HG03159 (cell line): ENCODE measurements around the gene ARHGAP25.

Source experiments
- ATAC-seq: cut with Tn5 transposase; IDR thresholded peaks from one replicate; pipeline ENCODE4 v1.9.1; 2021; ENCODE audit warnings: mild to moderate bottlenecking, moderate library complexity; ENCODE audit not compliant: unreplicated experiment

The ARHGAP25 gene

DNA sequence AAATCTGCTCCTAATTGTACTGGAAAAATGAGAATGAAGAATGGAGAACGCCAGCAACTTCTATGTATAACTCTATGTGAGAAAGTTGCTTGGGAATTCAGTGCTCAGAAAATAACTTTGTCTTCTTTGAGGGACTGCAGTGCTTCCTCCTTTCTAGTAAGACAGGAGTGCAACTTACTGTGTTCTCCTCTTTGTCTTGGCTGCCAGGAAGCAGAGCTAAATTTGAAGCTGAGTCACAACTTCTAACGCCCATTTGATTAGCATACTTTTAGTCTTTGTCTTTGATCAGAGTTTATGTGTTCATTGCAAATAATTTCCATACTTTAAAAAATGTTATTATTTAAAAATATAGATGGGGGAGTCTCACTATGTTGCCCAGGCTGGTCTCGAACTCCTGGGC is 6.6 kb downstream of the ARHGAP25 start:
- no peak for ATAC-seq

DNA sequence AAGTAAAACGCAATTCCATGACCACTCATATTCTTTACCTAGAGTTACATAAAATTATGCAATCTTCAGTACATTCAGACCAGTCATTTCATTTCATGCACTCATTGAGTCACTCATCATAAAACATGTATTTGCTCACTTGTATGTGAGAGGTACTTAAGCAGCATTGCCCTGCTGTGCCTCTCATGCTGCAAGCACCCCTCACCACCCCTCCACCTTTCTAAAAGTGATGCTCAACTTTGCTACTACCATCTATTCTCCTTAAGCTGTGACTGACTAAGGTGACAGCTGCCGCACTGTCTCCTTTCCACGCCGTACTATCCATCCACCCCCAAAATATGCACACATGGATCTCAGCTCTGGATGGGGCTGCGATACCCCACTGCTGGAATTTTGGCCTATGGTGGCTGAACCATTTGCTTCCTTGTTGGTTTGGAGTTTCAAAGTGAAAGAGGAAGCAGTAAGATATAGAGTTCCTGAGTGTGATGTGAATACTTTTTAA is 7.2 kb downstream of the ARHGAP25 start:
- ATAC-seq: no peak

DNA sequence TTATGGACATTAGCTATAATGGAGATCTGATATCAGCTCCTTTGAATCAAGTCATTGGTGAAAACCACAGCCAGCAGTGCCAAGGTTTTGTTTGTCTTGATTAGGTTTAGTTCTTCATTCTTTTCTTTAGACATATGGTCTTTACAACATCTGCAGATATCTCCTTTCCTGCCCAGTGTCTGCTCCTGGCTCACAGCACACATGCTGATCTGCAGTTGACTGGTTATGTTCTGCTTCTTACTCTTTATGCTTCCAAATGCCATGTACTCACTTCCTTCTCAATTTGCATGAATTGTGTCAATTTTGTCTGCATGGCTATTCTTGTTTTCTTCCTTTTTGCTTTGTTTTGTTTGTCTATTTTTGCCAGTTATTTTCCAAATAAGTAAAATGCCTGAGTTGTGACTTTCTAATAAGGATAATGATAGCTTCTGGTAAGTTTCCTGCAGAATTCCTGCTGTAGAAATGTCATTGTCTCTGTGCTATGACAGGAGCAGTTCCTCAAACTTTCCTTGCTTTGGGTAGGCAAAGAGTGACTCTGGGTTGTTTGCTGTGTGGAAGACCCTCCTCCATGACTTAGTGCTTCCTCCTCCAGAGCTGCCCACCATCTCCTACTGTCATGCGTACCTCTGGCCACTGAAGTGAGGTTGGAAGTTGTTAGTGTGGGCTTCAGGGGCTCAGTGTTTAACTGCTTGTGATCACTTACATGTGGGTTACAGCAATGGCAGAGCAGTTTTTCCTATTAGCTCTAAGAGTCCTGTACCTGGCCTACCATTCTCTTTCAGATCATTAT is 8.2 kb downstream of the ARHGAP25 start:
- no peak for ATAC-seq

DNA sequence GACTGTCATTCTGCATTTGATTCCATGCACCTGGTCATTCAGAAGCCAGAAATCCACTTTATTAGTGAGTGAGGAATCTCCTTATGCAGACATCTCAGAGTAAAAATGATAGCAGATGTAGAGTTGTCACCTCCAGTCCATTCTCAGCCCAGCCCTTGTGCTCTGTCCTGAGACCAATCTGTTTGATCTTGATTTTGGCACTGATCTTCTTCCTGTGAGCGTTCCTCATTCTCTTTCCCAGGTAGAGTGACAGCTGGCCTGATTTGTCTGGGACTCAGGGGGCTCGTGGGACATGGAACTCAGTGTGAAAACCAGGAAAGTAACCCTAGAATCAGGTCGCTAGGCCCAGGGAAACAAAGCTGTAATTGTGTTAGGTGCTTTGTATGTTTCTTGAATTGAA is 8.9 kb downstream of the ARHGAP25 start:
- ATAC-seq: no peak

DNA sequence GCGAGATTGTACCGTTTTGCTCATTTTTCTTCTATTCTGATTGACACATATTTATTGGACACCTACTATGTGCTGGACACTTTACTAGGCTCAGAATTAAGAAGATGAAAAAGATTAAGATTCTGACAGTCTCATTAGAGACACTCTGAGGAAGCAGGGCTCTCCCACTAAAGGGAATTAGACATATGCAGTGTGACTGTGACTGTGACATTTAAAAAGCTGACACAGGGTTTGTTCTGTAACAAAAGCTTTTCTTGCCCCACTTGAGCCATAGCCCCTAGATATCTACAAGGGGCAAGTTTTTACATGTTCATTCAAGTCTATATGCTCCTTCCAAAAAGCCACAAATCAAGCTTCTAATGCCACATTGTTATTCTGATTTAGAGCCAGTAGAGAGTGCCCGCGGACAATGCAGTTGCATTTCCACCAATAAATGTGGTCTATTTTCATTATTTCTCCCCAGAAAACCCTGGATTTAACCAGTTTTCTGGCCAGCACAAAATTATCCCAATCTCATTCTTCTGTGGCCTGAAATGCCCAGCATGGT is 9.8 kb downstream of the ARHGAP25 start:
- no peak for ATAC-seq

DNA sequence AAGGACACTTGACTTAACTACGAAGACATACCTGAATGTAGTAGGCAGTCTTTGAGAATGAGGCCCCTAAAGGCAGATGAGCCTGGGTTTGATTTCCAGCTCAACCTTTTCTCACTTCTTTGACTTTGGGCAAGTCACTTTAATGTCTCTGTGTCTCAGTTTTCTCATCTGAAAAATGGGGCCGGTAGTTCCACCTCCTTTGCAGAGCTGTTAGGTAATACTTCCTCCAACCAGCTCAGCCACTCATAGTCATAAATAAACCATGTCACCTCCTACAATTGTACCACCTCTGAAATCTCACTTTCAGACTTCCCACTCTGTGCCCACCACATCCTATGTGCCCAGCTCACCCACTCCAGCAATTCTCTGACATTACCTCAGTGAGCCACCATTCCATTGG is 10.4 kb downstream of the ARHGAP25 start:
- ATAC-seq: no peak

DNA sequence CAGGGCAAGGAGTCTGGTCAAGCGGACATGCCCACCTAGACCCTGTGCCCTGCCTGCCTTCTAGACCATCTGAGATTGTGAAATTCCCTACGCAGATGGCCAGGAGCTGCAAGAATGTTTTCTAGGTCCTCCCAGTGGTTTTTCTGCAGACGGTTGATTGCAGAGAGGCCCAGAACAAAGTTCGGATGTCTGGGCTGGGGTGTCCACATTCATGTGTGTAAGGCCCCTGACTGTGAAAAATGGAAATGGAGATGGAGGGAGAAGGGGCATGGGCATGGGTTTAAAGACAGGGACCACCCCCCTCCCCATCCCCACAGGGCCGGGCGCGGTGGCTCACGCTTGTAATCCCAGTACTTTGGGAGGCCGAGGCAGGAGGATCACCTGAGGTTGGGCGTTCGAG is 11.8 kb downstream of the ARHGAP25 start:
- no peak for ATAC-seq

DNA sequence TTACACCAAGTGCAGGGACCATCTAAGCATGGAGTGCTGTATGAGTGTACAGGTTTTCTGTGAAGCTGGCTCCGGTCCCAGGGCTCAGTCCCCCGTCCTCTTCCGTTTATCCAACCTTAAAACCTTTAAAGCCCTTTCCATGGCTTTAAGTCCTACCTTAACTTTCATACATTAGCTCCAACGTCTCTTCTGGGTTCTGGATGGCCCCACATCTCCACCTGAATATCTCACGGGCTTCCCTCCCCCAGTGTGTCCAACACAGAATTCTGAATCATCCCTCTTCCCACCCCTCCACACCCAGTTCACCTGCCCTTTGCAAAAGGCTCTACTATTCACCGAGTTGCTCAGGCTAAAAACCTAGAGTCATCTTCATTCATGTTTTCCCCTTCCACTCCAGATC is 12.8 kb downstream of the ARHGAP25 start:
- ATAC-seq: no peak

DNA sequence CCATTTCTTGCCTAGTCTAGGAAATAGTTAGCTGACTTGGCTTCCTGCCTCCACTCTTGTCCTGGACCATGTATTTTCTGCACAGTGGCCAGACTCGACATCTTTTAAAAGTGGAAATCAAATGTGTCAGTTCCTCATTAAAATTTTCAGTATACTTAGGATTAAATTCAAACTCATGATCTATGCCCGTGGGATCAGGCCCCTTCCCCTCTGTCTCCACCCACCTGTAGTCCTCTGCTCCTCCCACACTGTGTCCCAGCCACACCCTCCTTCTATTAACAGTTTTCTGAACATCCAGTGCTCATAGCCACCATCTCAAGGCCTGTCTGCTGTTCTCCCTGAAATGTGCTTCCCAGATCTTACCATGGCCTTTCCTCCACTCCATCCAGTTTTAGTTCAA is 13.3 kb downstream of the ARHGAP25 start:
- no peak for ATAC-seq

DNA sequence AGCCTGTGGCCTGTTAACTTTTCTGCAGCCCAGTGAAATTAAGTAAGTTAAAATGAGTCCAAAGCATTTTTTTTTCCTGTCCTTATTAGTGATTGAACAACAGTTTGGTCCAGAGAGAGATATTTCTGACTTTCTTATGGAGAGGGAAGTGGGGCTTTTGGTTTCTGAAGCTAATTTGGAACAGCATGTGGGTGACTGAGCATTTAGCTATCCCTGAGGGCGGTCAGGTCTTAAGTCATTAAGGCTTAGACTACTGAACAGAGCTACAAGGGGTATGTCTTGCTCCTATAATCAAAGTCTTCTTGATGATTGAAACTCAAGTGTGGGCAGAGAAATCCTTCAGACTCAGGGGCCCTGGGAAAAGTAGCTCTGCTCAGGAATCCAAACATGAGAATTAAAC is 14.0 kb downstream of the ARHGAP25 start:
- no peak for ATAC-seq

DNA sequence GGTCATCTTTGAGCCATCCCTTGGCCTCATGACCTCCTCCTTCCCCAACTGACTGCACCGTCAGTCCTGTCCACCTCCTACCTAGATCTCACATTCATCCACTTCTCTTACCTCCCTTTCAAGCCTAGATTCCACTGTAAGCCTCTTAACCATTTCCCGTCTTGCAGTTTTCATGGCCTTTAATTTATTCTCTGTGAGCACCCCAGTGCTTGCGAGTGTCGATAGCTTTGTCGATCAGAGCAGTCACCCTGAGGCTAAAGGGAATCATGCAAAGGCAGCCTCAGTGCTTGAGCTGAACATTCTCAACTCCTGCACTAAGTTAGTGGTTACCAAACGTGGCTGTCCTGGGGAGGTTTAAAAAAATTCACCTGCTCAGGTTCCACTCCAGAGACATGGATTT is 14.7 kb downstream of the ARHGAP25 start:
- ATAC-seq: no peak

DNA sequence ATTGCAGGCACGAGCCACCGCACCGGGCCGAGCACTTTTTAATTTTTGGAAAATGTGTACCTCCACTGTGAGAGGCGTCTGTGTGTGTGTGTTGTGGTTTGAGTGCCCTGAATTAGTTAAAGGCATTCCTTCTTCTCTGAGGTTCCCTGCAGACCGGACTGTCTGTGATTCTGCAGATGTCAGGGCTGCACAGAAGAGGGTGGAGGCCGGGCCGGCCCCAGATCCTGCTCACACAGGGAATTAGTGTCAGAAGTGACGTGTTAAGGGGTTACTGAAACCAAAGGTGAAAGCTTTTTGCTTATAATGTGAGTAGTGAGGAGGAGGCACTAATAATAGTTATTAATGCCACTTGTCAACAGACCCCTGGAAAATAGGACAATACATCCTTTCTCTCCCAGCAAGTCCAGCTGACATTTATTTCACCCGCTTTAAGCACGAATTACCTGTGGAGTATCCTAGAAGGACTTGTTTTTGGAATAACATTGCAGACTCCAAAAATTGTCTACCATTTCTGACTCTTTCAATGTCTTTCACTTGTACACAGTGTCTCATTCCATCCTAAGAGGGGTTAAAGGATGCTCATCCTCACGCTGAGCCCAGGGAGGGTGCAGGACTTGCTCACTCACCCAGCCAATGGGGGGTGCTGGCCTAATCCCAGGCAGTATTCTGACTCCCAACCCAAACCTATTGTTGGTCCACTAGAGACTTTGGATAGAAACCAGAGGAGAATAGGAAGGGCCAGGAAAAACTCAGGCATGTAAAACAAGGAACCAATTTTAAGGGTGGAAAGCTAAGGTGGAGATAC is 16.2 kb downstream of the ARHGAP25 start:
- no peak for ATAC-seq

DNA sequence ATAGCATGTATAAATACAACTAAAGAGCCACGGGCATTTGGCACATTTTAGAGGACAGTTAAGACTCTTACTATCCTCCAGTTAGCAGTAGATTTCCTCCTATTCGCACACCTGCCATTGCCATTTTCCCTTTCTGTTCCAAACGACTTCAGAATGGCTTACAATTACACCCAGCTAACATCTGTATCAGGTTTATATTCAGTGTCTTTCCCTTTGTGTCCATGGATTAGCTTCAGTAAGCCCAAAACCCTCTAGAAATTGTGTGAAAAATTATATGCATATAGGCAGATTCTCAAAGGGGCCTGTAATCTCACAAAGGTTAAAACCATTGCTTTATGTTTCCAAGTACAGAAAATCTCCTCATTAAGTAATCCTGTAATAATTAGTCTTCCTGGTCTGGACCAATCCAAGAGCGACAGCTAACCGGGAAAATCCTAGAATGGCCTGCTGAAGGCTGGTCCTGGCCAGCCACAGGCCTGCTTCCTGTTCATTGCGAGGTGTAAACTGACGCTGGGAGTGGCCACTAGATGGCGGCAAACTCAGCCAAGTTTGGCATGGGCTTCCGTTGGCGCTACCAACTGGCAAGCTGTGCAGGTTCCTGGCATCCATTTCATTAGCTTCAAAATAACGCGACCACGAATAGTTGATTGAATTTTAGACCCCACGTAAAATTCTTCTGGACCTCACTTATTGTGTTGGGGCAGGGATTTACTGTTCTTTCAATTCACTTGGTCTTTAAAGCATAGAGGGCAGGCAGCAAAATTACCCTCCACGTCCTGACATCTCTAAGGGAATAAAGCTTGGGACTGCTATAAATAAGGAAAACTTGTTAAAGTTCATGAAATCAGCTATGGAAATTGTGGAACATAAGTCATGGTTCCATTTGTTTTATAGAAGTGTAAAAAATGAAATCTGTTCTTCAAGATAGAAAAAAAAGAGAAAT is 17.1 kb downstream of the ARHGAP25 start:
- ATAC-seq: peak; percentile 92

DNA sequence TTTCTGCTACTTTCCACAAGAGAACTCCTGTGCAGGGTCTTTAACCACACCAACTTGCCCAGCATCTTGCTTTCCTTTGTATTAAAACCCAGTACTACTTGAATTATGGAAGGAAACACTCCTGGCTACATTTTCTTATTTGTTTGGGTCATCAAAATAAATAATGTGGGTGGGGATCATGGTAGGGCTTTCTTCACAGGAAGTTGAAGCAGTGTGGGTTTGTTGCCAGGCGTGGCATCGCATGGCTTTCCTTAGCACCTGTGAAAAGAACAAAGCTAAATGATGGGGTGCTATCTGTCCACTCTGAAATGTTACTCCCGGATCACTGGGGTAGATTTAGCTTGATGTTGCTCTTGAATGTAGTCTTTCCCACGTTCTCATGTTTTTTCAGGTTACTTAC is 18.7 kb downstream of the ARHGAP25 start:
- ATAC-seq: no peak

DNA sequence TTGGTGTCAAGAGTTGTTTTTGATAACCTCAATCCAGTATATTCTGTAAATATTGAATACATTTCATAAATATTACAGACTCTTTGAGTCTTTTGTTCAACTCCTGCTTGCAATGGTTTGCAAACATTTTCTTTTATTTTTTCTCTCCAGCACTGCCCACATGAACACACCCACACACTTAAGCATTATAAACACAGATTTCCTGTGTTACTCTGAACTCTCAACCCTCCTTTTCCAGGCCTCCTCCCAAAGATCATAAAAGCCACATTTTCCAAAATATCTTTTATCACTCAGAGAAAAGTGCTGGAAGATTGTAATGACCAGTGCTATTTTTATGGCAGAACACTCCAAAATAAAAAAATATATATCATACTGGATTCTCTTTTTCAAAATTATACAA is 20.5 kb downstream of the ARHGAP25 start:
- no peak for ATAC-seq

DNA sequence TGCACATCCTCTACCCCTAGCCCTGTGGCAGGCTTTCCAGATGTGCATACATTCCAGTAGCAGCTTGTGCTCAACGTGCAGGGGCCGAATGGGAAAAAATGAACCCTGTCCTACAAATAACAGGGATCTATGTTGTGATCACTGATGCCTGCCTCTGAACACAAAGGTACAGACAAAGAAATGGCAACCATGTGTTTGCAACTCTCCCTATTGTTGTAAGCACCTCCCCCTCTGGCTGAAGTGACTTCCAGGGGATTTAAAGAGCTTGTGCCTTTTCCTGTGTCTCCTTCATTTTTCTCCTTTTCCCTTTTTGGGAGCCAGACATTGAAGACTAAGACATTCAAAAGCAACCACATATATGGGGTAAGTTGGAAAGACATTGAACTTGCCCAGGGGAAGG is 21.6 kb downstream of the ARHGAP25 start:
- ATAC-seq: no peak

DNA sequence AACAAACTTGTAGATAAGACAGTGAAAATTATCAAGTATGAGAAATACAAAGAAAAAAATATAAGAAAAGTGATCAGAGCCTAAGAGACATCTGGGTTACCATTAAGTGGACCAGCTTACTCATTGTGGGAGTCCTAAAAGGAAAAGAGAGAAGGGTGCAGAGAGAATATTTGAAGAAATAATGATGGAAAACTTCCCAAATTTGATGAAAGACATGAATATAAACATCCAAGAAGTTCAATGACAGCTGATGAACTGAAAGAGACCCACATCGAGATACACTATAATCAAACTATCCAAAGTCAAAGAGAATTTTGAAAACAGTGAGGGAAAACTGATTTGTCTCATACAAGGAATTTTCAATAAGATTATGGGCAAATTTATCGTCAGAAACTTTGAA is 22.5 kb downstream of the ARHGAP25 start:
- ATAC-seq: no peak

DNA sequence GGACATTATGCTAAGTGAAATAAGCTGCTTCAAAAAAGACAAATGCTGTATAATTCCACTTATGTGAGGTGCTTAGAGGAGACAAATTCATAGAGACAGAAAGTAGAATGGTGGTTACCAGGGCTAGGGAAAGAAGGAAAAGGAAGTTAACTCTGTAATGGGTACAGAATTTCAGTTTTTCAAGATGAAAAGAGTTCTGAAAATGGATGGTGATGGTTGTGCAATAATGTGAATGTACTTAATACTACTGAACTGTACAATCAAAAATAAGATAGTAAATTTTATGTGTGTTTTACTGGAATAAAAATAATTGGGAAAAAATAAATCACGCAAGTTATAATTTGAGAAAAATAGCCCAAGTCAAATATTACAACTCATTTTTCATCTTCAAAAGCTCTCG is 27.5 kb downstream of the ARHGAP25 start:
- ATAC-seq: no peak

DNA sequence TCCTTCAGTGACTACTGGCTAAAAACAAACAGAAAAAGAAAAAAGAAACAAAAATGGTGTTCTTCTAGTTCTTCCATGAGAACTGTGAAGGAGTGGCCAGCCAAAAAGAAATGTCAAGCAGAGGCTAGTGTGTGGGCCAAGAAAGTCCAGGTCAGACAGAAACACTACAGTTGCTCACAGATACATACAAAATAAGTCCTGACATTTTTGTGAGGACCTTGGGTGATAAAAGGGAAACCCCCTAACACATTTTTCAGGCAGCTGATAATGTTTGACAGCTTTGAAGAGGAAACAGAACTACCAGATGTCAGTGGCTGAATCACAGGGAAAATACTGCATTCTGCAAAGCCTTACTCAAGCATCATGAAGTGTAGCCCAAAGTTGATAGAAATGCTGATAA is 28.1 kb downstream of the ARHGAP25 start:
- ATAC-seq: peak; percentile 49

DNA sequence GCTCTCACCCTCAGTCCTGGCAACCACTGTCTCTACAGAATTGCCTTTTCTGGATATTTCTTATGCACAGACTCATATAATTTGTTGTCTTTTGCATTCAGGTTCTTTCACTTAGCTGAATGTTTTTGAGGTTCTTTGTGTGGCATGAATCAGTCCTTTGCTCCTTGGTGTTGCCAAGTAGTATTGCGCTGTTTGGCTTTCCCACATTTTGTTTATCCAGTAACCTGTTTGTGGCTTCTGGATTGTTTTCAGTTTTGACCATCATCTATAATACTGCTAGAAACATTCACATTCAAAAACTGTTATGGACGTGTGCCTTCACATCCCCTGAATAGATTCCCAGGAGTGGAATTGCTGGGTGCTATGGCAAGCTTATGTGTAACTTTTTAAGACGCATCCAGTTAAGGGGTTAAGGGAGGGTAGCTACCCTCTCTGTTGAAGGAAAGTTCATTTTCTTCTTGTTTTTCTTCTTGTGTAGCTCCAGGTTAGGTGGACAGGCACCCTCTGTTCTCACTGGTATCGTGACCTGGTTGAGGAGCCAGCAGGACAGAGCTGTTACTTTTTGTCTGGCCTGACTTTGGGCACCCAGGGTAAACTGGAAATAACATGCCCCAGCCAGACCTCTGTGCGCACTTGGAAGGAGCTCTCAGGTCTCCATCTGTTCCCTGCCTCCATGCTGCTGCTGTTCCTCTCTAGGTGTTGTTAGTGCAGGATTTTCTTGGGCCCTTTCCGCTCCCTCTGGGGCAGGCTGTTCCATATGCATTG is 29.6 kb downstream of the ARHGAP25 start:
- no peak for ATAC-seq
